A549 (cell line): Measurements from ENCODE around the gene C20orf141. TPM values are rescaled to one million over a fixed set of nuclear protein-coding genes. Genes with fewer than 3 reads are reported as not detected.
A peak's percentile ranks its signal among the peaks of the same experiment; 100 is the strongest.

Source experiments
- ATAC-seq, 2 experiments: fragments of 200-7000 bp in 1 of 2; fragments of >200 bp in 1 of 2; cut with Nextera tagmentation in 1 of 2; cut with Tn5 transposase in 1 of 2; 3 replicates each; pipeline versions ENCODE4 v1.8.0 to v1.9.1; 2018 to 2020; ENCODE audit warnings: mild to moderate bottlenecking in 1 of 2, moderate library complexity in 1 of 2
- CTCF ChIA-PET: fragments of 300-600 bp; sonication (Branson Sonifier 250); formaldehyde crosslinking; extraction: SDS; loops from one replicate; lab custom pipeline; 2021; ENCODE audit warnings: antibody characterized with exemption, inconsistent platforms; lab: Yijun Ruan, JAX
- POLR2A ChIA-PET: fragments of 350-600 bp; formaldehyde crosslinking; extraction: SDS; loops from one replicate; lab custom pipeline; 2021; ENCODE audit warnings: antibody characterized with exemption, inconsistent platforms; lab: Yijun Ruan, JAX
- DNase-seq, 2 experiments: peaks; one replicate each; pipeline versions ENCODE4 v3.0.0 to v3.0.0-alpha.2; 2011 to 2016; ENCODE audit warnings: low read depth in 1 of 2, low spot score in 1 of 2
- FAIRE-seq: peaks from 2 replicates; lab custom pipeline; 2011; peaks lifted over from hg19 to GRCh38; lab: Jason Lieb, UNC
- H3K27ac ChIP-seq, 2 experiments: fragments of >200 bp; sonication (Bioruptor Twin); formaldehyde crosslinking; 3 replicates each; pipeline ENCODE4 v1.5.1; 2016 to 2017
- H3K4me1 ChIP-seq: fragments of >200 bp; sonication (Bioruptor Twin); formaldehyde crosslinking; 3 replicates; pipeline ENCODE4 v1.6.1; 2016
- H3K4me2 ChIP-seq: fragments of >200 bp; sonication (Bioruptor Twin); formaldehyde crosslinking; 3 replicates; pipeline ENCODE4 v1.6.1; 2016
- H3K4me3 ChIP-seq: fragments of >200 bp; sonication (Bioruptor Twin); formaldehyde crosslinking; 3 replicates; pipeline ENCODE4 v1.5.1; 2016
- H3K9me3 ChIP-seq: fragments of >200 bp; sonication (Bioruptor Twin); formaldehyde crosslinking; 3 replicates; pipeline ENCODE4 v1.6.1; 2016
- CBX8 ChIP-seq: fragments of 200-600 bp; sonication (generic); IDR thresholded peaks from 2 replicates; pipeline ENCODE4 v1.6.1; 2016
- CEBPB ChIP-seq, 2 experiments: fragments of >200 bp in 1 of 2; sonication (Bioruptor Twin) in 1 of 2; formaldehyde crosslinking in 1 of 2; IDR thresholded peaks; 2 replicates each; pipeline ENCODE4 v1.6.1; 2012 to 2016
- CHD2 ChIP-seq: fragments of 150-350 bp; IDR thresholded peaks from 2 replicates; pipeline ENCODE4 v1.6.1; 2014; ENCODE audit warnings: low read length; ENCODE audit not compliant: partially characterized antibody
- EHF ChIP-seq: fragments of 250-450 bp; sonication (Bioruptor Pico); IDR thresholded peaks from 2 replicates; pipeline ENCODE4 v1.5.0; 2020; ENCODE audit warnings: mild to moderate bottlenecking
- EP300 ChIP-seq, 2 experiments: fragments of >200 bp; sonication (Bioruptor Twin); formaldehyde crosslinking; IDR thresholded peaks; 2 replicates in 1 of 2; 3 replicates in 1 of 2; pipeline ENCODE4 v1.6.1; 2016 to 2017
- ESRRA ChIP-seq: fragments of 150-350 bp; IDR thresholded peaks from 2 replicates; pipeline ENCODE4 v1.6.1; 2014; ENCODE audit warnings: mild to moderate bottlenecking, low read length, borderline replicate concordance
- FOSB ChIP-seq: fragments of 250-450 bp; sonication (Bioruptor Pico); IDR thresholded peaks from 2 replicates; pipeline ENCODE4 v1.5.0; 2020; ENCODE audit warnings: mild to moderate bottlenecking, moderate library complexity
- FOSL2 ChIP-seq, 2 experiments: fragments of 450-650 bp in 1 of 2; fragments of >200 bp in 1 of 2; sonication (Bioruptor Twin) in 1 of 2; formaldehyde crosslinking; IDR thresholded peaks; 2 replicates each; pipeline versions ENCODE4 v1.5.0 to v1.6.1; 2016 to 2020; ENCODE audit warnings: mild to moderate bottlenecking in 1 of 2, moderate library complexity in 1 of 2
- FOXS1 ChIP-seq: fragments of 250-450 bp; sonication (Bioruptor Pico); IDR thresholded peaks from 2 replicates; pipeline ENCODE4 v1.5.0; 2020; ENCODE audit warnings: mild to moderate bottlenecking, moderate library complexity
- GATA3 ChIP-seq: IDR thresholded peaks from 2 replicates; pipeline ENCODE4 v1.6.1; 2012; ENCODE audit warnings: borderline replicate concordance
- HDAC2 ChIP-seq: fragments of 200-600 bp; sonication (generic); IDR thresholded peaks from 2 replicates; pipeline ENCODE4 v1.6.1; 2016
- HOXB5 ChIP-seq: fragments of 250-450 bp; sonication (Bioruptor Pico); IDR thresholded peaks from 2 replicates; pipeline ENCODE4 v1.5.0; 2020; ENCODE audit warnings: mild to moderate bottlenecking, moderate library complexity
- JUN ChIP-seq, 2 experiments: fragments of >200 bp; sonication (Bioruptor Twin); formaldehyde crosslinking; IDR thresholded peaks; 2 replicates in 1 of 2; 3 replicates in 1 of 2; pipeline ENCODE4 v1.6.1; 2016 to 2017
- JUNB ChIP-seq: fragments of >200 bp; sonication (Bioruptor Twin); formaldehyde crosslinking; IDR thresholded peaks from 2 replicates; pipeline ENCODE4 v1.6.1; 2016
- KDM1A ChIP-seq: fragments of 200-600 bp; sonication (generic); IDR thresholded peaks from 2 replicates; pipeline ENCODE4 v1.6.1; 2016; ENCODE audit warnings: low read depth, mild to moderate bottlenecking
- KDM5A ChIP-seq: fragments of 200-600 bp; sonication (generic); IDR thresholded peaks from 2 replicates; pipeline ENCODE4 v1.6.1; 2016; ENCODE audit warnings: antibody characterized with exemption, mild to moderate bottlenecking
- NFE2L2 ChIP-seq: fragments of 150-350 bp; conservative IDR thresholded peaks from 2 replicates; pipeline ENCODE4 v1.6.1; 2014; ENCODE audit warnings: low read length
- NPAS2 ChIP-seq: fragments of 250-450 bp; sonication (Bioruptor Pico); IDR thresholded peaks from 2 replicates; pipeline ENCODE4 v1.8.0; 2022; ENCODE audit warnings: mild to moderate bottlenecking, moderate library complexity, borderline replicate concordance
- PHF8 ChIP-seq: fragments of 200-600 bp; sonication (generic); IDR thresholded peaks from 2 replicates; pipeline ENCODE4 v1.6.1; 2016; ENCODE audit warnings: low read depth, mild to moderate bottlenecking, antibody characterized with exemption, moderate library complexity, borderline replicate concordance
- POLR2A ChIP-seq: IDR thresholded peaks from 2 replicates; pipeline ENCODE4 v1.6.1; 2012; ENCODE audit warnings: mild to moderate bottlenecking, low read length
- RARB ChIP-seq: fragments of 250-450 bp; sonication (Bioruptor Pico); IDR thresholded peaks from 2 replicates; pipeline ENCODE4 v1.8.0; 2021; ENCODE audit warnings: mild to moderate bottlenecking, moderate library complexity
- SMC3 ChIP-seq: fragments of >200 bp; sonication (Bioruptor Twin); formaldehyde crosslinking; IDR thresholded peaks from 3 replicates; pipeline ENCODE4 v1.6.1; 2018; ENCODE audit warnings: inconsistent platforms
- TFCP2L1 ChIP-seq: fragments of 250-450 bp; sonication (Bioruptor Pico); IDR thresholded peaks from 2 replicates; pipeline ENCODE4 v1.5.0; 2021; ENCODE audit warnings: mild to moderate bottlenecking
- TP53 ChIP-seq: fragments of 250-450 bp; sonication (Bioruptor Pico); IDR thresholded peaks from 2 replicates; pipeline ENCODE4 v1.5.0; 2021; ENCODE audit warnings: mild to moderate bottlenecking, moderate library complexity
- ZFP36 ChIP-seq: fragments of 450-650 bp; IDR thresholded peaks from 2 replicates; pipeline ENCODE4 v1.6.1; 2014; ENCODE audit warnings: borderline replicate concordance; ENCODE audit not compliant: partially characterized antibody
- WGBS: methylation state at CpG from one replicate; pipeline ENCODE4 v1.1.6; 2017; ENCODE audit errors: missing lambda C conversion rate; 5-methylcytosine and 5-hydroxymethylcytosine counted together
- polyA plus RNA-seq, 4 experiments: library from polyadenylated mRNA; depleted of rRNA in 3 of 4; stranded (reverse); fragments of >200 nt; fragmentation: RNase III in 1 of 4; extraction: RNeasy Plus Mini Kit Qiagen cat#74134 plus additional on column Dnase treatment in 1 of 4; gene quantifications; 2 replicates in 3 of 4; 3 replicates in 1 of 4; pipeline ENCODE4 v1.2.3, GENCODE V29; 2011 to 2017
- TF ChIP-seq, protein P1 (sequence below): fragments of 150-350 bp; IDR thresholded peaks from 2 replicates; pipeline ENCODE4 v1.6.1; 2014; ENCODE audit warnings: low read depth, mild to moderate bottlenecking, low read length
- TF ChIP-seq, protein P2 (sequence below): IDR thresholded peaks from 2 replicates; pipeline ENCODE4 v1.6.1; 2012; ENCODE audit warnings: low read depth, borderline replicate concordance
- TF ChIP-seq, protein P3 (sequence below): IDR thresholded peaks from 2 replicates; pipeline ENCODE4 v1.6.1; 2012
- TF ChIP-seq, protein P4 (sequence below): fragments of 450-650 bp; IDR thresholded peaks from 2 replicates; pipeline ENCODE4 v1.6.1; 2014; ENCODE audit warnings: antibody characterized with exemption
- TF ChIP-seq, protein P5 (sequence below): IDR thresholded peaks from 2 replicates; pipeline ENCODE4 v1.6.1; 2012
- TF ChIP-seq, protein P6 (sequence below): fragments of >200 bp; sonication (Bioruptor Twin); formaldehyde crosslinking; IDR thresholded peaks from 3 replicates; pipeline ENCODE4 v1.5.1; 2016

Gene C20orf141
- polyA plus RNA-seq, 2 of the 4 experiments (the other 2 are of a cell fraction) = 0.16 to 0.56 TPM

DNA sequence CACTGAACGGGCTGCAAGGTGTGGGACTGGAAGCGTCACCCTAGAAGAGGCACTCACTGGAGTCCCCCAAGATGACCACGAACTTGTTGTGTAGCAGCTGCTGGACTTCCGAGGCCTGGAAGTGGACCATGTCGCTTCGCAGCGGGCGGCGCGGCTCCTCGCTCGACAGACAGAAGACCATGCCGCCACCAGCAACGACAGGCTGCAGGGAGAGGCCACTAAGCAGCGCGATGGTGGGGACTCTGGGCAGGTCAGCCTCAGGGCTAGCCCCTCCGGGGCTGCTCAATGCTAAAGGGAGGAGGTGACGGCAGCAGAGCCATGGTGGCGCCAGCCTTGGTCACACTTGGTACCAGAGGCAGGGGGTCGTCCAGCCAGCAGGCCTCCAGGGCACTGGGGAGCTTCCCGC lies 24.9 kb downstream of the C20orf141 start (continued):
- TF ChIP-seq, protein P1, sequence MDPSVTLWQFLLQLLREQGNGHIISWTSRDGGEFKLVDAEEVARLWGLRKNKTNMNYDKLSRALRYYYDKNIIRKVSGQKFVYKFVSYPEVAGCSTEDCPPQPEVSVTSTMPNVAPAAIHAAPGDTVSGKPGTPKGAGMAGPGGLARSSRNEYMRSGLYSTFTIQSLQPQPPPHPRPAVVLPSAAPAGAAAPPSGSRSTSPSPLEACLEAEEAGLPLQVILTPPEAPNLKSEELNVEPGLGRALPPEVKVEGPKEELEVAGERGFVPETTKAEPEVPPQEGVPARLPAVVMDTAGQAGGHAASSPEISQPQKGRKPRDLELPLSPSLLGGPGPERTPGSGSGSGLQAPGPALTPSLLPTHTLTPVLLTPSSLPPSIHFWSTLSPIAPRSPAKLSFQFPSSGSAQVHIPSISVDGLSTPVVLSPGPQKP = no peak
- TF ChIP-seq SMC3 (no peak), JUNB (no peak), KDM5A (no peak), GATA3 (no peak)
- TF ChIP-seq, protein P2, sequence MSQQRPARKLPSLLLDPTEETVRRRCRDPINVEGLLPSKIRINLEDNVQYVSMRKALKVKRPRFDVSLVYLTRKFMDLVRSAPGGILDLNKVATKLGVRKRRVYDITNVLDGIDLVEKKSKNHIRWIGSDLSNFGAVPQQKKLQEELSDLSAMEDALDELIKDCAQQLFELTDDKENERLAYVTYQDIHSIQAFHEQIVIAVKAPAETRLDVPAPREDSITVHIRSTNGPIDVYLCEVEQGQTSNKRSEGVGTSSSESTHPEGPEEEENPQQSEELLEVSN = no peak

DNA sequence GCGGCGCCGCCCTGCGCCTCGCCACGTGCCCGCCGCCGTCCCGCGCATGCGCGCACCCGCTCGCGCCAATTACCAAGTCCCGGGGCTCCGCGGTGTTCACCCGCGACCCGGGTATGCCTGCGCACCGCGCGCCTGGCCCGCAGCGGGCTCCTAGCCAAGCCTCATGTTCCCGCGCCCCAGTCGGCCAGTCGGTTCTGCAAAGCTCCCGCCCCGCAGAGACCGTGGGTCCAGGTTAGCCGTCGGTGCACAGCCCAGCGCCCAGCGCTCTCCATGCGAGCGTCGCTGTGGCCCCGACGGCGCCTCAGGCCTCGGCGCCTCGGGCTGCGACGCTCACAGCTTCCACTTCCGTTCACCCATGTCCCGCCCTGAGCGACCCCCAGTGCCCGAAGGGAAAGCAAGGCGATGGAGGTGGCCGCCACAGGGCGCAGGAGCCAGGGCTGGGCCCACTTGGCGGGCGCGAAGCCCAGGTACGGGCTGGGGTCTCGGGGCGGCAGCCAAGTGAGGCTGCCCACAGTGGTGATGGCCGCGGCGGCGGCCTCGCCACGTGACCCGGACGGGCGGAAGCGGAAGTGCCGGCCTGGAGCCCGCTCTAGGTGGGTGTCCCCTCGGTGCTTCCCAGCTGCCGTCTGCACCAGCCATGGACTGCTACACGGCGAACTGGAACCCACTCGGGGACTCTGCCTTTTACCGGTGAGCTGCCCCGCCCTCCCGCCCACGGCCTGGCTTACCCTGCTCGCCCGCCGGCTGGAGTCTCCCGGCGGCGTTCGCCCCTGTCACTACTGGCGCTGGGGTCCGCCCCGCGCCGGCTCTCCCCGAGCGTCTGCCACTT lies 25.6 kb downstream of the C20orf141 start, which contains the start of the genes PCED1A and VPS16:
TSS of gene PCED1A (minus strand) at position 518 of the 829 bp plus-strand sequence. CDS start 743 bp downstream, outside the sequence.
TSS of gene VPS16 (plus strand) at position 608 of the 829 bp plus-strand sequence. CDS start at position 638, 30 bp downstream.
- POLR2A ChIA-PET = interaction anchor here (0.5 to 1.4 kb wide), 9 partner anchors 9 to 188 kb away, joined by 3 to 4 read pairs (median 3); partner anchors contain the start of genes NOP56 and PTPRA
- CTCF ChIA-PET = interaction anchor here (0.6 to 4.9 kb wide), 6 partner anchors 11 to 441 kb away, joined by 3 to 33 read pairs (median 5); partner anchors contain the start of gene TMEM239
- DNase-seq (peak; percentile 90 to 99), ATAC-seq (peak; percentile 98 to 100), FAIRE-seq (peak; percentile 13)
- Histone ChIP-seq H3K4me2 (peak within 1 kb of the TSS; percentile 88), H3K27ac (peak within 1 kb of the TSS; percentile 84 to 95), H3K9me3 (no peaks in the 10 kb centered on the region), H3K4me1 (peaks cover 17% of the 10 kb centered on the region), H3K4me3 (peak within 1 kb of the TSS; percentile 92)
- WGBS = 12% methylated on average over 35 of the region's 98 CpGs
- no peak for TF ChIP-seq RARB
- peak; percentile 84; the same call in 1 of the 2 replicates for TF ChIP-seq TFCP2L1 (CRISPR knock-in tag)
- TF ChIP-seq KDM1A = 0 out of 2 replicates have a peak, but pooled peaks have one; percentile 47
- TF ChIP-seq NPAS2 (CRISPR knock-in tag) = no peak
- peak; percentile 79 to 95; a peak in 4 of 5 replicates for TF ChIP-seq JUN (IDR thresholded peaks at IDR 0.05)
- TF ChIP-seq POLR2A = peak; percentile 86
- TF ChIP-seq, protein P1 = no peak
- peak; percentile 99 for TF ChIP-seq PHF8
- no peak for TF ChIP-seq ESRRA
- no peak; the same call in none of the 2 replicates for TF ChIP-seq TP53
- no peak for TF ChIP-seq FOXS1
- TF ChIP-seq EP300 (IDR thresholded peaks at IDR 0.05) = no peak
- no peak for TF ChIP-seq CBX8
- no peak for TF ChIP-seq FOSL2 (IDR thresholded peaks at IDR 0.05)
- no peak for TF ChIP-seq FOSL2 (CRISPR knock-in tag; IDR thresholded peaks at IDR 0.05)
- TF ChIP-seq EHF (CRISPR knock-in tag) = peak; percentile 62; the same call in 1 of the 2 replicates
- TF ChIP-seq, protein P3, sequence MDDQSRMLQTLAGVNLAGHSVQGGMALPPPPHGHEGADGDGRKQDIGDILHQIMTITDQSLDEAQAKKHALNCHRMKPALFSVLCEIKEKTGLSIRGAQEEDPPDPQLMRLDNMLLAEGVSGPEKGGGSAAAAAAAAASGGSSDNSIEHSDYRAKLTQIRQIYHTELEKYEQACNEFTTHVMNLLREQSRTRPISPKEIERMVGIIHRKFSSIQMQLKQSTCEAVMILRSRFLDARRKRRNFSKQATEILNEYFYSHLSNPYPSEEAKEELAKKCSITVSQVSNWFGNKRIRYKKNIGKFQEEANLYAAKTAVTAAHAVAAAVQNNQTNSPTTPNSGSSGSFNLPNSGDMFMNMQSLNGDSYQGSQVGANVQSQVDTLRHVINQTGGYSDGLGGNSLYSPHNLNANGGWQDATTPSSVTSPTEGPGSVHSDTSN = no peak
- TF ChIP-seq, protein P4, sequence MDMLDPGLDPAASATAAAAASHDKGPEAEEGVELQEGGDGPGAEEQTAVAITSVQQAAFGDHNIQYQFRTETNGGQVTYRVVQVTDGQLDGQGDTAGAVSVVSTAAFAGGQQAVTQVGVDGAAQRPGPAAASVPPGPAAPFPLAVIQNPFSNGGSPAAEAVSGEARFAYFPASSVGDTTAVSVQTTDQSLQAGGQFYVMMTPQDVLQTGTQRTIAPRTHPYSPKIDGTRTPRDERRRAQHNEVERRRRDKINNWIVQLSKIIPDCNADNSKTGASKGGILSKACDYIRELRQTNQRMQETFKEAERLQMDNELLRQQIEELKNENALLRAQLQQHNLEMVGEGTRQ = peak; percentile 95
- no peak for TF ChIP-seq JUNB
- TF ChIP-seq, protein P5, sequence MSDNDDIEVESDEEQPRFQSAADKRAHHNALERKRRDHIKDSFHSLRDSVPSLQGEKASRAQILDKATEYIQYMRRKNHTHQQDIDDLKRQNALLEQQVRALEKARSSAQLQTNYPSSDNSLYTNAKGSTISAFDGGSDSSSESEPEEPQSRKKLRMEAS = peak; percentile 97
- no peak for TF ChIP-seq FOSB (CRISPR knock-in tag)
- TF ChIP-seq, protein P6, sequence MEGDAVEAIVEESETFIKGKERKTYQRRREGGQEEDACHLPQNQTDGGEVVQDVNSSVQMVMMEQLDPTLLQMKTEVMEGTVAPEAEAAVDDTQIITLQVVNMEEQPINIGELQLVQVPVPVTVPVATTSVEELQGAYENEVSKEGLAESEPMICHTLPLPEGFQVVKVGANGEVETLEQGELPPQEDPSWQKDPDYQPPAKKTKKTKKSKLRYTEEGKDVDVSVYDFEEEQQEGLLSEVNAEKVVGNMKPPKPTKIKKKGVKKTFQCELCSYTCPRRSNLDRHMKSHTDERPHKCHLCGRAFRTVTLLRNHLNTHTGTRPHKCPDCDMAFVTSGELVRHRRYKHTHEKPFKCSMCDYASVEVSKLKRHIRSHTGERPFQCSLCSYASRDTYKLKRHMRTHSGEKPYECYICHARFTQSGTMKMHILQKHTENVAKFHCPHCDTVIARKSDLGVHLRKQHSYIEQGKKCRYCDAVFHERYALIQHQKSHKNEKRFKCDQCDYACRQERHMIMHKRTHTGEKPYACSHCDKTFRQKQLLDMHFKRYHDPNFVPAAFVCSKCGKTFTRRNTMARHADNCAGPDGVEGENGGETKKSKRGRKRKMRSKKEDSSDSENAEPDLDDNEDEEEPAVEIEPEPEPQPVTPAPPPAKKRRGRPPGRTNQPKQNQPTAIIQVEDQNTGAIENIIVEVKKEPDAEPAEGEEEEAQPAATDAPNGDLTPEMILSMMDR = no peak
- peak; percentile 89 for TF ChIP-seq HOXB5 (CRISPR knock-in tag)
- TF ChIP-seq ZFP36 = no peak
- no peak for TF ChIP-seq SMC3
- no peak for TF ChIP-seq CEBPB (IDR thresholded peaks at IDR 0.05)
- TF ChIP-seq NFE2L2 = no peak
- no peak for TF ChIP-seq CHD2
- peak; percentile 76; the same call in 1 of the 2 replicates for TF ChIP-seq HDAC2
